H1 (cell line): ENCODE data around the gene FAM53B. TPM values are rescaled to one million over a fixed set of nuclear protein-coding genes. Genes with fewer than 3 reads are reported as not detected.

Source experiments
- CTCF ChIA-PET: fragments of 300-600 bp; sonication (Branson Sonifier 250); formaldehyde crosslinking; loops from one replicate; lab custom pipeline; 2021; ENCODE audit not compliant: partially characterized antibody; lab: Charles Lee
- POLR2A ChIA-PET: fragments of 300-600 bp; sonication (Branson Sonifier 250); formaldehyde crosslinking; loops from one replicate; lab custom pipeline; 2021; ENCODE audit warnings: inconsistent platforms; ENCODE audit not compliant: partially characterized antibody; lab: Charles Lee
- DNase-seq, 2 experiments: peaks; one replicate each; pipeline versions ENCODE4 v3.0.0 to v3.0.0-alpha.2; 2010 to 2022; ENCODE audit warnings: low spot score in 2 of 2, low read depth in 1 of 2, mixed read lengths in 1 of 2
- FAIRE-seq: peaks from 2 replicates; lab custom pipeline; 2011; peaks lifted over from hg19 to GRCh38; lab: Jason Lieb, UNC
- H2AFZ ChIP-seq: 2 replicates; pipeline ENCODE4 v1.8.1; 2012; ENCODE audit warnings: low read length, inconsistent platforms
- H2AK5ac ChIP-seq: 2 replicates; pipeline ENCODE4 v1.6.1; 2013; ENCODE audit warnings: low read depth, low read length
- H2BK120ac ChIP-seq: replicated peaks from 2 replicates; pipeline ENCODE3; 2013; ENCODE audit warnings: low read depth, low read length, inconsistent platforms
- H2BK12ac ChIP-seq: 2 replicates; pipeline ENCODE4 v1.6.1; 2013; ENCODE audit warnings: low read depth, low read length
- H2BK15ac ChIP-seq: 2 replicates; pipeline ENCODE4 v1.6.1; 2013; ENCODE audit warnings: low read length
- H2BK20ac ChIP-seq: 2 replicates; pipeline ENCODE4 v1.6.1; 2013; ENCODE audit warnings: low read length
- H2BK5ac ChIP-seq: 2 replicates; pipeline ENCODE4 v1.6.1; 2013; ENCODE audit warnings: low read depth, low read length
- H3K14ac ChIP-seq: 2 replicates; pipeline ENCODE4 v1.6.1; 2013; ENCODE audit warnings: inconsistent platforms; ENCODE audit not compliant: insufficient read length
- H3K18ac ChIP-seq: 2 replicates; pipeline ENCODE4 v1.6.1; 2013; ENCODE audit warnings: low read length; ENCODE audit errors: extremely low read depth
- H3K23ac ChIP-seq: 2 replicates; pipeline ENCODE4 v1.6.1; 2013; ENCODE audit warnings: inconsistent platforms; ENCODE audit not compliant: insufficient read length
- H3K23me2 ChIP-seq: 2 replicates; pipeline ENCODE4 v1.6.1; 2013; ENCODE audit warnings: low read depth, low read length
- H3K27ac ChIP-seq: 2 replicates; pipeline ENCODE4 v1.6.1; 2011; ENCODE audit warnings: low read depth, low read length, inconsistent platforms
- H3K27me3 ChIP-seq, 4 experiments: replicated peaks in 1 of 4; 1 replicate in 1 of 4; 2 replicates in 3 of 4; pipeline versions ENCODE4 v1.6.1 to v1.8.1; 2011 to 2013; ENCODE audit warnings: low read length in 3 of 4, mild to moderate bottlenecking in 3 of 4, inconsistent platforms in 2 of 4, mixed read lengths in 2 of 4, moderate library complexity in 1 of 4; ENCODE audit not compliant: control insufficient read depth in 3 of 4, insufficient read depth in 3 of 4; ENCODE audit errors: extremely low read depth in 1 of 4
- H3K36me3 ChIP-seq, 4 experiments: 2 replicates each; pipeline versions ENCODE4 v1.6.1 to v1.8.1; 2011 to 2013; ENCODE audit warnings: mild to moderate bottlenecking in 4 of 4, low read length in 3 of 4, moderate library complexity in 2 of 4, control low read depth in 1 of 4, inconsistent platforms in 1 of 4; ENCODE audit not compliant: insufficient read depth in 4 of 4, control insufficient read depth in 2 of 4
- H3K4ac ChIP-seq: replicated peaks from 2 replicates; pipeline ENCODE3; 2013; ENCODE audit warnings: low read length, low read depth, mixed read lengths, inconsistent platforms; ENCODE audit not compliant: insufficient read length
- H3K4me1 ChIP-seq, 4 experiments: replicated peaks in 1 of 4; 1 replicate in 1 of 4; 2 replicates in 3 of 4; pipeline versions ENCODE4 v1.6.1 to v1.8.1; 2011 to 2013; ENCODE audit warnings: low read length in 3 of 4, inconsistent platforms in 2 of 4, mixed read lengths in 1 of 4; ENCODE audit not compliant: insufficient read depth in 4 of 4, control insufficient read depth in 3 of 4
- H3K4me2 ChIP-seq, 2 experiments: 2 replicates each; pipeline versions ENCODE4 v1.6.1 to v1.8.1; 2011 to 2013; ENCODE audit warnings: low read depth in 2 of 2, low read length in 2 of 2, control low read depth in 1 of 2, inconsistent platforms in 1 of 2, mild to moderate bottlenecking in 1 of 2; ENCODE audit not compliant: insufficient read depth in 1 of 2
- H3K4me3 ChIP-seq, 4 experiments: fragments of 200-600, 300-600 bp in 1 of 4; sonication (generic), shearing (Covaris generic), sonication (Bioruptor Twin) in 1 of 4; 2 replicates each; pipeline versions ENCODE4 v1.5.1 to v1.8.1; 2011 to 2016; ENCODE audit warnings: low read length in 4 of 4, low read depth in 3 of 4, control low read depth in 2 of 4, inconsistent platforms in 2 of 4, mild to moderate bottlenecking in 2 of 4, mixed read lengths in 1 of 4, moderate library complexity in 1 of 4; ENCODE audit not compliant: insufficient read depth in 2 of 4; ENCODE audit errors: extremely low read depth in 1 of 4
- H3K56ac ChIP-seq: replicated peaks from 2 replicates; pipeline ENCODE3; 2013; ENCODE audit warnings: low read depth, mild to moderate bottlenecking, mixed read lengths, low read length, inconsistent platforms; ENCODE audit not compliant: insufficient read length
- H3K79me1 ChIP-seq: 2 replicates; pipeline ENCODE4 v1.6.1; 2013; ENCODE audit warnings: low read depth, low read length, control low read depth
- H3K79me2 ChIP-seq, 2 experiments: 2 replicates each; pipeline versions ENCODE4 v1.6.1 to v1.8.1; 2012 to 2013; ENCODE audit warnings: low read length in 2 of 2, mild to moderate bottlenecking in 2 of 2, inconsistent platforms in 1 of 2; ENCODE audit not compliant: insufficient read depth in 2 of 2, control insufficient read depth in 1 of 2
- H3K9ac ChIP-seq, 4 experiments: replicated peaks in 1 of 4; 1 replicate in 1 of 4; 2 replicates in 3 of 4; pipeline versions ENCODE4 v1.6.1 to v1.8.1; 2011 to 2013; ENCODE audit warnings: low read depth in 3 of 4, low read length in 3 of 4, control low read depth in 2 of 4, mild to moderate bottlenecking in 2 of 4, moderate library complexity in 2 of 4, inconsistent platforms in 1 of 4; ENCODE audit errors: extremely low read depth in 1 of 4
- H3K9me3 ChIP-seq, 2 experiments: 2 replicates each; pipeline versions ENCODE4 v1.6.1 to v1.8.1; 2012 to 2013; ENCODE audit warnings: mild to moderate bottlenecking in 2 of 2, moderate library complexity in 2 of 2, control low read depth in 1 of 2, inconsistent platforms in 1 of 2, low read depth in 1 of 2, low read length in 1 of 2, mixed read lengths in 1 of 2; ENCODE audit not compliant: insufficient read depth in 2 of 2
- H4K20me1 ChIP-seq, 2 experiments: replicated peaks in 1 of 2; 2 replicates each; pipeline versions ENCODE3 to v1.8.1; 2011 to 2013; ENCODE audit warnings: inconsistent platforms in 2 of 2, low read length in 2 of 2, mild to moderate bottlenecking in 1 of 2; ENCODE audit not compliant: insufficient read depth in 2 of 2, control insufficient read depth in 1 of 2
- H4K5ac ChIP-seq: 2 replicates; pipeline ENCODE4 v1.6.1; 2013; ENCODE audit warnings: low read length, low read depth, mixed read lengths, inconsistent platforms; ENCODE audit not compliant: insufficient read length
- H4K8ac ChIP-seq: 2 replicates; pipeline ENCODE4 v1.8.0; 2013; ENCODE audit warnings: mild to moderate bottlenecking, moderate library complexity, low read length, inconsistent platforms; ENCODE audit not compliant: insufficient read depth; ENCODE audit errors: extremely low read depth
- H4K91ac ChIP-seq: replicated peaks from 2 replicates; pipeline ENCODE3; 2013; ENCODE audit warnings: low read length, mixed read lengths, inconsistent platforms; ENCODE audit not compliant: insufficient read length
- ATF3 ChIP-seq: IDR thresholded peaks from 2 replicates; pipeline ENCODE4 v1.6.1; 2011; ENCODE audit warnings: low read depth, mild to moderate bottlenecking, low read length; ENCODE audit not compliant: insufficient read depth
- BRCA1 ChIP-seq: IDR thresholded peaks from 2 replicates; pipeline ENCODE4 v1.6.1; 2012; ENCODE audit warnings: low read depth, low read length, improper control_type of control experiment
- CEBPB ChIP-seq: IDR thresholded peaks from 2 replicates; pipeline ENCODE4 v1.6.1; 2012; ENCODE audit warnings: low read depth, low read length
- CHD1 ChIP-seq: IDR thresholded peaks from 2 replicates; pipeline ENCODE4 v1.6.1; 2012; ENCODE audit warnings: low read depth, low read length, improper control_type of control experiment
- CTBP2 ChIP-seq: IDR thresholded peaks from 2 replicates; pipeline ENCODE4 v1.7.0; 2011; ENCODE audit warnings: borderline replicate concordance, mild to moderate bottlenecking, moderate library complexity, mixed read lengths, low read length; ENCODE audit not compliant: insufficient read depth, insufficient read length
- GABPA ChIP-seq: IDR thresholded peaks from 2 replicates; pipeline ENCODE4 v1.6.1; 2011; ENCODE audit warnings: mild to moderate bottlenecking, low read length, moderate library complexity, borderline replicate concordance; ENCODE audit not compliant: insufficient read depth
- MAX ChIP-seq: IDR thresholded peaks from 2 replicates; pipeline ENCODE4 v1.6.1; 2012; ENCODE audit warnings: inconsistent platforms
- PHF8 ChIP-seq: fragments of 200-600 bp; sonication (generic); conservative IDR thresholded peaks from 2 replicates; pipeline ENCODE4 v1.7.1; 2012; ENCODE audit warnings: low read depth, mild to moderate bottlenecking, inconsistent platforms, low read length, moderate library complexity
- RAD21 ChIP-seq, 2 experiments: IDR thresholded peaks in 1 of 2; conservative IDR thresholded peaks in 1 of 2; 2 replicates each; pipeline ENCODE4 v1.6.1; 2011; ENCODE audit warnings: low read depth in 2 of 2, low read length in 2 of 2, improper control_type of control experiment in 1 of 2, inconsistent platforms in 1 of 2, mild to moderate bottlenecking in 1 of 2, moderate library complexity in 1 of 2
- SIRT6 ChIP-seq: IDR thresholded peaks from one replicate; pipeline ENCODE4 v1.7.1; 2012; ENCODE audit warnings: low read length, inconsistent platforms
- TAF1 ChIP-seq: IDR thresholded peaks from 2 replicates; pipeline ENCODE4 v1.6.1; 2011; ENCODE audit warnings: mild to moderate bottlenecking, low read depth, low read length
- WGBS, 2 experiments: shearing (Covaris generic) in 1 of 2; methylation state at CpG; one replicate each; pipeline versions ENCODE4 v1.1.6 to v1.1.7; 2013 to 2015; ENCODE audit warnings: low lambda C conversion rate in 2 of 2, mixed read lengths in 2 of 2, inconsistent platforms in 1 of 2, low coverage in 1 of 2, missing lambda C conversion rate in 1 of 2; ENCODE audit not compliant: insufficient replicate concordance in 2 of 2, insufficient coverage in 1 of 2, insufficient read length in 1 of 2; ENCODE audit errors: extremely low coverage in 1 of 2, missing lambda C conversion rate in 1 of 2; 5-methylcytosine and 5-hydroxymethylcytosine counted together
- polyA plus RNA-seq, 7 experiments: library from polyadenylated mRNA; depleted of rRNA in 3 of 7; stranded (reverse) in 5 of 7; unstranded in 2 of 7; fragments of >200 nt in 5 of 7; fragments of 200-250 nt in 2 of 7; gene quantifications; 1 replicate in 5 of 7; 2 replicates in 1 of 7; 4 replicates in 1 of 7; pipeline versions ENCODE4 v1.2.1 to v1.2.3, GENCODE V29; 2011 to 2013; ENCODE audit warnings: missing spikeins in 2 of 7, mixed read lengths in 2 of 7
- total RNA-seq: library from RNA; stranded (reverse); fragmentation: NEBNext Ultra II Directional; extraction: Animal tissue kit (Norgen Biotek cat#: 25700); gene quantifications from 2 replicates; pipeline ENCODE4 v1.2.1, GENCODE V29; 2021

The FAM53B gene
- total and polyA plus RNA-seq, 2 of the 8 experiments (the other 6 are each of a cell fraction or from before 2014, with no cell fraction given) = 5.3 to 14.4 TPM

DNA sequence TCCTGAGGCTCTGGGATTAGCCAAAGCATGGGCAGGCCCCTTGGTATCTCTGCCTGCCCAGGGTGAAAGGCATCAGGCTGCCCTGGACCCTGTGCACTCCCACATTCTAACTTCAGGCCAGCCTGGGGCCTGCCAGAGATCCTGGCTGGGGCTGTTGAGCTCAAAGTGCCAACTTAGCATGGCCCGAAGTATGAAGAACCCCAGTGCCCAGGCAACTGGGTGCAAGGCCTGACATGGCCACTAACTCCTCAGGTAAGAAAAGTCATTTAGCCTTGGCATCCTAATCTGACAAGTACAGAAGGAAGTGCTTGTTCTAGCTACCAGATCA, 43.2 kb downstream of the FAM53B start:
- Histone ChIP-seq H2BK12ac (no peak overlapping the region), H3K4me2 (no peak overlapping the region), H3K9me3 (no peaks in the 10 kb centered on the region), H2AK5ac (no peak overlapping the region), H4K20me1 (peaks cover 3 to 12% of the 10 kb centered on the region in 2 experiments), H4K5ac (no peak overlapping the region), H2BK20ac (no peak overlapping the region), H4K8ac (no peak overlapping the region), H3K56ac (no peak overlapping the region), H3K14ac (no peak overlapping the region), H3K4me3 (no peak overlapping the region), H2BK120ac (no peak overlapping the region), H3K23me2 (no peaks in the 10 kb centered on the region), H2BK5ac (no peak overlapping the region), H4K91ac (no peak overlapping the region), H3K18ac (no peak overlapping the region), H2AFZ (no peak overlapping the region), H3K4ac (no peak overlapping the region), H3K27me3 (no peaks in the 10 kb centered on the region), H3K9ac (no peak overlapping the region), H3K4me1 (peaks cover 0 to 13% (median 8%) of the 10 kb centered on the region in 4 experiments; a peak in 5 of 7 replicates), H3K79me2 (no peaks in the 10 kb centered on the region), H2BK15ac (no peak overlapping the region), H3K36me3 (no peaks in the 10 kb centered on the region), H3K23ac (no peak overlapping the region), H3K27ac (no peak overlapping the region), H3K79me1 (0 out of 2 replicates have a peak, but pooled peaks cover 6% of the 10 kb centered on the region)
- 88% methylated on average over 1 of the region's 1 CpG; no CpG with 5 or more reads in 1 of the 2 experiments for WGBS, 2 experiments
- FAIRE-seq (no peak), DNase-seq (no peak)
- ChIA-PET CTCF (interaction anchor here (0.8 to 1.5 kb wide), 7 partner anchors 12 to 55 kb away, joined by 3 to 5 read pairs (median 3); no protein-coding TSS in a partner anchor), POLR2A (interaction anchor here (1.2 kb wide), 1 partner anchor 40 kb away, joined by 3 read pairs; no protein-coding TSS in a partner anchor)
- TF ChIP-seq GABPA (no peak), TAF1 (no peak), CTBP2 (no peak), SIRT6 (no peak), RAD21 (IDR thresholded peaks at IDR 0.05 in 1 of 2, conservative IDR thresholded peaks at IDR 0.05 in 1 of 2; ENCODE audit: low read depth in 2 of 2, low read length in 2 of 2) (no peak), MAX (no peak), BRCA1 (no peak), CEBPB (no peak), ATF3 (no peak), CHD1 (no peak), PHF8 (no peak)
